Lower leg skin (tissue), 3 donors: Measurements from ENCODE around the gene STAT4.

Experiments
- POLR2A ChIP-seq, 2 donors: fragments of 450-650 bp; IDR thresholded peaks; one replicate each; pipeline ENCODE4 v1.6.1; 2016 to 2017; ENCODE audit warnings: antibody characterized with exemption in 2 of 2, mild to moderate bottlenecking in 1 of 2, moderate library complexity in 1 of 2
- TF ChIP-seq, protein P1 (sequence below), 3 donors: fragments of 450-650 bp; IDR thresholded peaks; one replicate each; pipeline ENCODE4 v1.5.1; 2016; ENCODE audit warnings: antibody characterized with exemption in 3 of 3, mild to moderate bottlenecking in 3 of 3, moderate library complexity in 2 of 3

DNA sequence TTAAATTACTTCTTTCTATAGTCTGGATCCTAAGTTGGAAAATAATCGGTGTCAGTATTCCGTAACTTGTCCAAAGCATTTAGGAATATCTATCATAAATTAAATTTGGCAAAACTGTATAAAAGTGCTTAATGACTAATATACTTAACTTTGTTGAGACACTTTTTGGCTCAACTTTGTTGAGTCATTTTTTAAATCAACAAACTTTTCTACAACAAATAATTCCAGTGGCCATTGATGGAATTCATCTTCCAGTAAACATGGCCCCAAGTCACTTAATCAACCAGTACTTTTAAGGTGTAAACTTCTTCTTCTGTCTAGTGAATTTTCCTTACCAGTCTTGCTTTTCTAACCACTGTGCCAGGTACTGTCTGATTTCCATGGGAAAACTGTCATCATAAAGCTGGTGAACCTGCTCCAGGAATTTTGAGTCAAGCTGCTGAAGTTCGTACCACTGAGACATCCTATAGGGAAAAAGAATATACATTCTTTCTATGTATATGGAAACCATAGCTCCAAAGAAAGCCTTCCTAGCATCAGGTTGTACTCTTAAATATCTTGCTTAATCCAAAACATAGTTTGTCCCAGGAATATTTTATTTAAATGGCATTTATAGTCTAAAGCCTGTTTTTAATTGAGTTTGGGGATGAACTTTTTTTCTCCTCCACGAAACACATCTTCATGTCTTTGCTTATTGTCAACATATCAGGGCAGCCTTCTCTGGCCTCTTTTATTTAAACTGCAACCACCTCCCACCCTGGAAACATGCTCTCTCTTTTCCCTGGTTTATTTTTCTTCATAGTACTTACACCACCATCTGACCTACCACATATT, 141.0 kb downstream of the STAT4 start:
- TF ChIP-seq, protein P1, sequence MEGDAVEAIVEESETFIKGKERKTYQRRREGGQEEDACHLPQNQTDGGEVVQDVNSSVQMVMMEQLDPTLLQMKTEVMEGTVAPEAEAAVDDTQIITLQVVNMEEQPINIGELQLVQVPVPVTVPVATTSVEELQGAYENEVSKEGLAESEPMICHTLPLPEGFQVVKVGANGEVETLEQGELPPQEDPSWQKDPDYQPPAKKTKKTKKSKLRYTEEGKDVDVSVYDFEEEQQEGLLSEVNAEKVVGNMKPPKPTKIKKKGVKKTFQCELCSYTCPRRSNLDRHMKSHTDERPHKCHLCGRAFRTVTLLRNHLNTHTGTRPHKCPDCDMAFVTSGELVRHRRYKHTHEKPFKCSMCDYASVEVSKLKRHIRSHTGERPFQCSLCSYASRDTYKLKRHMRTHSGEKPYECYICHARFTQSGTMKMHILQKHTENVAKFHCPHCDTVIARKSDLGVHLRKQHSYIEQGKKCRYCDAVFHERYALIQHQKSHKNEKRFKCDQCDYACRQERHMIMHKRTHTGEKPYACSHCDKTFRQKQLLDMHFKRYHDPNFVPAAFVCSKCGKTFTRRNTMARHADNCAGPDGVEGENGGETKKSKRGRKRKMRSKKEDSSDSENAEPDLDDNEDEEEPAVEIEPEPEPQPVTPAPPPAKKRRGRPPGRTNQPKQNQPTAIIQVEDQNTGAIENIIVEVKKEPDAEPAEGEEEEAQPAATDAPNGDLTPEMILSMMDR (IDR thresholded peaks at IDR 0.05): no peak
- TF ChIP-seq POLR2A (IDR thresholded peaks at IDR 0.05): no peak
